GM18520 (cell line): ENCODE results near the gene SIGLEC9.

ENCODE experiments used
- ATAC-seq: cut with Tn5 transposase; IDR thresholded peaks from one replicate; pipeline ENCODE4 v1.9.1; 2021; ENCODE audit not compliant: unreplicated experiment

The SIGLEC9 gene

DNA sequence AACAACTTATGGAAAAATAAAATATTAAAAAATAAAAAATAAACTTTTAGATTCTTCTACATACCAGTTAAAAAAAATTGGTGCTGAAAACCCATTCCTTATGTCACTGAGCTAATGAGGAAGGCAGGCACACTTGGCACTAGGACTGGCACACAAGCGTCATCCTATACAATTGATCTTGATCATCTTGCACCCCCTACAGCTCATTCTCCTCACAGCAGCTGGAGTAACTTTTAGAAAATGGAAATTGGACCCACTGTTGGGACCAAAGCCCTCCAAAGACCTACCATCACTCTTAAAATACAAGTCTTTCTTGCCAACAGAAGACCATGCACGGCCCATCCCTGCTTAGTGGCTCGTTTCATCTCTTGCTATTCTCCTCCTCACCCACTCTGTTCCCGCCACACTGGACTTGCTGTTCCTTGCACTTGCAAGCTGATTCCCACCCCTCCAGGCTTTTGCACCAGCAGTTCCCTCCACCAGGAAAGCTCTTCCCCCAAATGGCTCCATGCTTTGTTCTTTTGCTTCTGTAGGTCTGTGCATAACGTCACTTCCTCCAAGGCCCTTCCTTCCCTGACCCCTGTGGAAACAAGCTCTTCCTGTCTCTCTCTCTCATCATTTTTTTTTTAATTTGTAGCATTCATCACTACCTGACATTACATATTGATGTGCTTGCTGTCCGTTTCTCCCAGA, 28.1 kb upstream of the SIGLEC9 start:
- no peak for ATAC-seq

GRCh38 chr19:51097166-51097738, 27.5 kb upstream of the SIGLEC9 start:
- no peak for ATAC-seq

DNA sequence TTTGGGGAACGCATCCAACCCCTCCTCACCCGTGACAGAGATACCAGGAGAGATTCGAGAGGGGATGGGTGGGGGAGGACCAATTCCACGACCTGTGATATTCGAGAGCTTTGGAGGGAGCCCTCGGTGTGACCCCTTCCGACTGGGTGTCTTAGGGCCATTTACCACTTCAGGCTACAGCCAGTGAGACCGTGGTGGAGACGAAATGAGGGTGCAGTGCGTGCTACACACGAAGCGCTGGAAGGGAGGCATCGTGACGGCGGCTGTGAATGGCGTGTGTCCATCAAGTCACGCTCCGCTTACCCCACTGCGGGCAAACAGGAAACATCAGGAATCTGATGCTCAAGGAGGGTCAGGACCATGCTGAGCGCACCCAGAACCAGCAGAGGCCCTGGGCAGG, 26.9 kb upstream of the SIGLEC9 start:
- no peak for ATAC-seq

DNA sequence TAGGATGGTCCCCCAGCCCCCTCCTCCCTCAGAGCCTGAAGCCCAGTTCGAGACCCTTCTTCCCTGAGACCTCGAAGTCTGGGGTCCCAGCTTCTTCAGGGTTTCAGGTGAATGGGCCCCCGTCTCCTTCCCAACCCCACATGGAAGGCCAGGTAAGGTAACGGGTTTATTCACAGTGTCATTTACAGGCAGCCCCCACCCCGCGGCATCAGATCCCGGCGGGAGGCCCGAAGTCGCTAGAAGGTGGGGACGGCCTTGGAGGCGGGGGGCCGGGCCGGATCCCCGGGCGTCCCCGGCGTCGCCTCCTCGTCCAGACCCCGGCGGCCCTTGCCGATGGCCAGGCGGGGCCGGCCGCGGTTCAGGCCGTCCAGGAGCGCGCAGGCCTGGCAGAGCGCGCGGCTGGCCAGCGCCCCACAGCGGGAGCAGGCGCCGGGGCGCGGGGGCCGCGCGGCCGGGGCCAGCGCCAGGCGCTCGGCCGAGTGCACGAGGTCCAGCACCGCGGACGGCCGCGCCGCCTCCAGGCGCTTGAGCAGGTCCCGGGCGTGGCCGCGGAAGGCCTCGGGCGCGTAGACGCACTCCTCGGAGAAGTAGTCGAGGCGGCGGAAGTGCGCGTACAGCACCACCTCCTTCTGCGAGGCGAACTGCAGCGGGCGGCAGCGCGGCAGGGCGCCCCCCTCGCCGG, 26.2 kb upstream of the SIGLEC9 start:
- no peak for ATAC-seq

DNA sequence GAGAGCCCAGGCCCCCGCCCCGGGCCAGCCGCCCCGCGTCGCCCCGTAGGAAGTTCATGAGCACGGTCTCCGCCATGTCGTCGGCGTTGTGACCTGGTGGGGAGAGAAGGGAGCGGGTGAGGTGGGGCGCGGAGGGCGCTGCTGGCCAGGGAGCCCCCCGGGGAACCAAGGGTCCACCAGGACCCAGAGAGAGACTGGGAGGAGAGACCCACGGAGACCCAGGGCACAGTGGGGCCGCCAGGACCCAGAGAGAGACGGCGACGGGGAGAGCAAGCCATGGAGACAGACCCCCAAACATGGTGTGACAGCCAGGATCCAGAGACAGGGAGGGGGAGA, 25.7 kb upstream of the SIGLEC9 start:
- no peak for ATAC-seq

DNA sequence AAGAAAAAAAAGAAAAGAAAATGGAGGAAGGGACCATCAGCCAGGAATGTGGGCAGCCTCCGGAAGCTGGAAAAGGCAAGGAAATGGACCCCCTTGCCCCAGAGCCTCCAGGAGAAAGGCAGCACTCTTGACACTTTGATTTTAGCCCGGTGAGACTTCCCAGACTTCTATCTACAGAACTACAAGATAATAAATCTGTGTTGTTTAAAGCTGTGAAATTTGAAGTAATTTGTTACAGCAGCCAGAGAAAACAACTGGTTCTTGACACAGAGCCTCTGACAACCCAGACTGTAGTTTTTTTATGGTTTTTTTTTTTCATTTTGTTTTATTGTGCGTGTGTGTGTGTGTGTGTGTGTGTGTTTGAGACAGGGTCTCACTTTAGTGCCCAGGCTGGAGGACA, 24.1 kb upstream of the SIGLEC9 start:
- no peak for ATAC-seq

- ATAC-seq: no peak
Measured at GRCh38 chr19:51101171-51101865, 23.4 kb upstream of the SIGLEC9 start.

GRCh38 chr19:51102991-51103390, 21.7 kb upstream of the SIGLEC9 start:
- ATAC-seq: no peak

DNA sequence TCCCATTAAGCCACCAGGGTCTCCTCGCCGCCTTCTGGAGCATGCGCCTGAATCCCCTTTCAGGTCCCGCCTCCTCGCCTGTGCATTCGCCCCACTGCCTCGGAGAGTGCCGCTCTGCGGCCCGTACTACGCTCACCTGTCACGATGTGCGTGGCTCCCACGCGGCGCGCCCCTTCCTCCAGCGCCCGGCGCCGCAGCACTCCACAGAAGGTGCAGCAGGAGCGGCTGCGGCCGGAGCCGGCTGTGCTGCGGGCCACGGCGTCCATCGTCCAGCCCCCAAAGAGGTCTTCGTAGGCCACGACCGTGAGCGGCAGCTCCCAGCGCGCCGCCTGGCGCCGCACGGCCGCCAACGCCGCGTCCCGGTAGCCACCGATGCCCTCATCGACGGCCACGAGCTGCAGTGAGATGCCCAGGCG, 20.8 kb upstream of the SIGLEC9 start:
- no peak for ATAC-seq

- no peak for ATAC-seq
Measured at GRCh38 chr19:51107406-51108065, 17.2 kb upstream of the SIGLEC9 start.

GRCh38 chr19:51108066-51108804, 16.5 kb upstream of the SIGLEC9 start, which contains the start of gene CTU1:
CTU1 (minus strand) TSS chr19:51108409; CDS start chr19:51104569, 3,840 bp downstream.
- ATAC-seq: peak; percentile 94

DNA sequence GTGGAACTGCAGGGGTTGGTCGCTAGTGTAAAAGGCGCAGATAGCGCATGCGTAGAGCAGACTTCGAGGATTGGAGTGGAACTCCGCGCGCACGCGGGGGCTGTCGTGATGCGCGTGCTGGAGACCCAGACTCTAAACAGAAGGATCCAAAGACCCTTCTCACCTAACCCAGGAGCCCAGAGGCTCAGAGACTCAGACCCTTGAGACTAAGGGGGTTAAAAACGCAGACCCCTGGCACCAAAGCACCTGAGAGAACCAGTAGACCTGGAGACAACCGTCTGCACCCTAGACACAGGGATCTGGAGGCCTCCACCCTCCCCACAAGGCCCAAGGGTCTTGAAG, 15.9 kb upstream of the SIGLEC9 start:
- ATAC-seq: peak; percentile 24

- no peak for ATAC-seq
Measured at GRCh38 chr19:51110666-51110971, 14.1 kb upstream of the SIGLEC9 start.

GRCh38 chr19:51111606-51112005, 13.1 kb upstream of the SIGLEC9 start:
- no peak for ATAC-seq

DNA sequence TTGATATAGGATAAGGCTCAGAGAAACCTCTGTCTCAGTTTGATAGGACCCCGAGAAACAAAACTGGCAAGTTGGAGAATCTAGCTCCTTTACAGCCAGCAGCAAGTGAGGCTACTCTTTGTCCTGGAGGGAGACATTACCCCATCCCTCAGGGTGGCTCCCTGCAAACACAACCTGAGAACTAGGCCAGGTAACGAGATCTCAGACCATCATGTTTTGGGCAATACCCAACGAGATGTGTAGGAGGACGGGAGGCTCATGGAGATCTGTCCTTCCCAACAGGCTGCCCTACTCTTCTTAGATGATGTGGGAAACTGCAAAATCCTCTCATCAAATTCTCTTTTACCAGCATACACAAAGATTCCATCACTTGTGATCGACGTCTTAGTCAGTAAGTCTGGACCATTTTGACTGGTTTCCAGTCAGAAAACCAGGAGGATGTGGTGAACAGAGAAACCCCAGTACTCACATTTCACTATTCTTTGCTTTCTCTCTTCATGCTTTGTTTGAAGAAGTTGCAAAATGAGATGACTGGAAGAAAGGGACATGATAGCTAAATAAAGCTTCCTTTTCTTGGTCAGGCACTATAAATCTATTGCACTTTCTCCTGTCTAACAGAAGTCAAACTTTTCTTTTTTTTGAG, 10.5 kb upstream of the SIGLEC9 start:
- no peak for ATAC-seq

DNA sequence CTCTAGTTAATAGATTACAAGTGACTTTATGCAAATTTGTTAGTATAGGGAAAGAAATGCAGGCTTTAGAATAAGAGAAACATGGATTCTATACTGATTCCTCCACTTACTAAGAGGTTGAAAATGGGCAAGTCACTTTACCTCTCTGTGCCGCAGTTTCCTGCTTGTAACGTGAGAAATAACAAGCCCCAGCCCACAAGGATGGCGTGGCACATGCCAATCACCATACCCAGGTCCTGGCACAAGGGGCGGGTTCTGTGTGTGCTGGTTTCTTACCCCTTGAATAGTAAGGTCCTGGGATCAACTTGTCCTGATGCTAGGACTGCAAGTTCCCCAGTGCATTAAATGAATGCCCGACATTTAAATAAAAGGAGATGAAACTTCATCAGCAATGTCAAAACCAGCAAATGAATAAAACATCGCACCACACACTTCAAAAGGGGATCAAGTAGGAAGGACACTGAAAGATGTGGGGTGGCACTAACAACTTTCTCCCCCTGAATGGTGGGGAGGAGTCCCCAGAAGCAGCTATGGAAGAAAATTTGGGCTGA, 7.9 kb upstream of the SIGLEC9 start:
- ATAC-seq: no peak

DNA sequence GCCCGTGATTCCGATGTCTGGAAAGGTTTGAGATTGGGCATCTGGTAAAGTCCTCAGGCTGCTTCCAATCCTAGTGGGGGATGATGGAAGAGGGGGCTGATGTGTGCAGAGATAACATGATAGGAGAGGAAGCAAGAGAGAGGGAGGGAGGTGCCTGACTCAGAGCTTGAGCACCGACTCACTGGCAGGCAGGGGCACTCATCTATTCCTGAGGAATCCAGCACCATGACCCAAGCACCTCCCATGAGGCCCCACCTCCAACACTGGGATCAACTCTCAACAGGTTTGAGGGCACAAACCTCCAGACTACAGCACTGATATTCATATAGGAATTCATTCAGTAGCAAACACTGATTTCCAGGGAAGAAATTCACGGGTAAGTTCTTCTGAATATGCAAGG, 5.6 kb upstream of the SIGLEC9 start:
- ATAC-seq: no peak

- no peak for ATAC-seq
Measured at GRCh38 chr19:51119611-51120010, 5.1 kb upstream of the SIGLEC9 start.

DNA sequence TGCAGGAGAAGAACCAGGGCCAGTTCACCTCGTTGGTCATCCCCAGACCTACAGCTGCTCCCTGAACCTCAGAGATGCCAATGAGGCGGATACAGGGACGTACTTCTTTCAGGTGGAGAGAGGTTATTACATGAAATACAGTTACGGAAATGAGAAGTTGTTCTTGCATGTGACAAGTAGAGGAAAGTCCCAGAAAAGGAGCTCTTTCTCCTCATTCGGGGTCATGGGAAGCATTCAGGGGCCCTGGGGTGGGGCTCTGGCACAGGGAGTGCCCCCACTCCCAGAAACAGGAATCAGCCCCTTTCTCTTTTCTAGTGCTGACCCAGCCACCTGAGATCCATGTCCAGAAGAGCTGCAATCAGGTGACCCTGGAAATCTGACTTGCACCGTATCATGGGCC, 4.5 kb upstream of the SIGLEC9 start:
- no peak for ATAC-seq

DNA sequence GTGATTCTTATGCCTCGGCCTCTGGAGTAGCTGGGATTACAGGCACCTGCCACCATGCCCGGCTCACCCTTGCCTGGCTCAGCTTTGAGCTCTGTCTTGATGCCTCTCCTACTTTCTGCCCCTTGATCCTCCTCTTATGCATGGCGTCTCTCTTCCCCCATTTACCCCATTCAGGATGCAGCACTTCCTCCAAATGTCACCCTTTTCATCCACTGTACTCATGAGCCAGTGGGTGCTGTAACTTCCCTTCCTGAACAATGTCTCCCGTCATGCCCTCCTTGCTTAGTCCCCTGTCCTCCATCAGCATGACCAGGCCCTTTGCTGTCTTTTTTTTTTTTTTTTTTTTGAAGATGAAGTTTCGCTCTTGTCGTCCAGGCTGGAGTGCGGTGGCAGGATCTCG, 3.4 kb upstream of the SIGLEC9 start:
- ATAC-seq: no peak
